IMR-90 (cell line): ENCODE results near the gene NIPBL. TPM values are rescaled to one million over a fixed set of nuclear protein-coding genes. Genes with fewer than 3 reads are reported as not detected.

Source experiments
- ATAC-seq: fragments of 200-7000 bp; cut with Tn5 transposase; 2 replicates; pipeline ENCODE4 v1.9.1; 2020; ENCODE audit warnings: low read depth, mild to moderate bottlenecking, moderate library complexity
- BruUV-seq: library from RNA; stranded (reverse); fragments of 400-500 nt; replicated peaks from 2 replicates; lab custom pipeline; 2021; lab: Mats Ljungman, UMichigan
- CTCF ChIA-PET: fragments of 300-600 bp; formaldehyde crosslinking; extraction: SDS; loops from one replicate; lab custom pipeline; 2021; ENCODE audit warnings: antibody characterized with exemption; lab: Yijun Ruan, JAX
- POLR2A ChIA-PET: fragments of 300-600 bp; sonication (Branson Sonifier 250); formaldehyde crosslinking; loops from one replicate; lab custom pipeline; 2022; ENCODE audit warnings: antibody characterized with exemption; ENCODE audit not compliant: unreplicated experiment; lab: Charles Lee
- DNase-seq: peaks from one replicate; pipeline ENCODE4 v3.0.0; 2013
- H2AFZ ChIP-seq: replicated peaks from 2 replicates; pipeline ENCODE3; 2013; ENCODE audit warnings: low read length, mild to moderate bottlenecking; ENCODE audit not compliant: poor library complexity
- H2AK5ac ChIP-seq: 2 replicates; pipeline ENCODE4 v1.6.1; 2013; ENCODE audit warnings: low read depth, low read length, inconsistent platforms
- H2AK9ac ChIP-seq: replicated peaks from 2 replicates; pipeline ENCODE3; 2013; ENCODE audit warnings: mild to moderate bottlenecking, low read depth, low read length, moderate library complexity; ENCODE audit not compliant: poor library complexity
- H2BK120ac ChIP-seq: 2 replicates; pipeline ENCODE4 v1.6.1; 2013; ENCODE audit warnings: low read depth, low read length, inconsistent platforms
- H2BK15ac ChIP-seq: 3 replicates; pipeline ENCODE4 v1.6.1; 2013; ENCODE audit warnings: low read depth, low read length, inconsistent platforms
- H2BK20ac ChIP-seq: 2 replicates; pipeline ENCODE4 v1.6.1; 2013; ENCODE audit warnings: low read depth, mild to moderate bottlenecking, inconsistent platforms, low read length, moderate library complexity
- H2BK5ac ChIP-seq: 2 replicates; pipeline ENCODE4 v1.6.1; 2013; ENCODE audit warnings: mild to moderate bottlenecking, low read depth, low read length, inconsistent platforms; ENCODE audit not compliant: poor library complexity, severe bottlenecking
- H3K14ac ChIP-seq: replicated peaks from 2 replicates; pipeline ENCODE4 v1.6.1; 2013; ENCODE audit warnings: low read depth, low read length, inconsistent platforms
- H3K18ac ChIP-seq: 2 replicates; pipeline ENCODE4 v1.6.1; 2013; ENCODE audit warnings: low read depth, low read length, control low read depth
- H3K23ac ChIP-seq: 2 replicates; pipeline ENCODE4 v1.6.1; 2013; ENCODE audit warnings: low read depth, low read length, inconsistent platforms
- H3K27ac ChIP-seq: 2 replicates; pipeline ENCODE4 v1.5.1; 2013; ENCODE audit warnings: mild to moderate bottlenecking, control low read depth, low read length; ENCODE audit not compliant: insufficient read depth
- H3K27me3 ChIP-seq: 2 replicates; pipeline ENCODE4 v1.6.1; 2013; ENCODE audit warnings: low read length; ENCODE audit not compliant: control insufficient read depth, insufficient read depth
- H3K36me3 ChIP-seq: 2 replicates; pipeline ENCODE4 v1.6.1; 2013; ENCODE audit warnings: low read length, mixed read lengths; ENCODE audit not compliant: control insufficient read depth, insufficient read depth
- H3K4ac ChIP-seq: 2 replicates; pipeline ENCODE4 v1.6.1; 2013; ENCODE audit warnings: low read depth, low read length, inconsistent platforms
- H3K4me1 ChIP-seq: 2 replicates; pipeline ENCODE4 v1.6.1; 2013; ENCODE audit warnings: low read length, mixed read lengths; ENCODE audit not compliant: control insufficient read depth, insufficient read depth
- H3K4me2 ChIP-seq: 2 replicates; pipeline ENCODE4 v1.6.1; 2013; ENCODE audit warnings: low read depth, mild to moderate bottlenecking, control low read depth, low read length, moderate library complexity
- H3K4me3 ChIP-seq: 2 replicates; pipeline ENCODE4 v1.5.1; 2013; ENCODE audit warnings: low read depth, mild to moderate bottlenecking, control low read depth, low read length, moderate library complexity; ENCODE audit not compliant: insufficient read depth
- H3K56ac ChIP-seq: 2 replicates; pipeline ENCODE4 v1.6.1; 2013; ENCODE audit warnings: low read length, inconsistent platforms; ENCODE audit not compliant: insufficient read depth; ENCODE audit errors: extremely low read depth
- H3K79me1 ChIP-seq, 2 experiments: 2 replicates each; pipeline ENCODE4 v1.6.1; 2013; ENCODE audit warnings: low read length in 2 of 2, inconsistent platforms in 1 of 2, low read depth in 1 of 2
- H3K9ac ChIP-seq: 2 replicates; pipeline ENCODE4 v1.6.1; 2013; ENCODE audit warnings: low read depth, low read length, control low read depth
- H3K9me1 ChIP-seq: 2 replicates; pipeline ENCODE4 v1.6.1; 2013; ENCODE audit warnings: low read length, inconsistent platforms; ENCODE audit not compliant: insufficient read depth
- H3K9me3 ChIP-seq: 2 replicates; pipeline ENCODE4 v1.6.1; 2013; ENCODE audit warnings: low read length; ENCODE audit not compliant: control insufficient read depth, insufficient read depth
- H4K20me1 ChIP-seq: 2 replicates; pipeline ENCODE4 v1.6.1; 2013; ENCODE audit warnings: low read length, inconsistent platforms; ENCODE audit not compliant: insufficient read depth
- H4K5ac ChIP-seq: 2 replicates; pipeline ENCODE4 v1.6.1; 2013; ENCODE audit warnings: mild to moderate bottlenecking, low read depth, low read length, control low read depth
- H4K8ac ChIP-seq, 2 experiments: 2 replicates each; pipeline ENCODE4 v1.6.1; 2013; ENCODE audit warnings: low read depth in 2 of 2, low read length in 2 of 2, control low read depth in 1 of 2, inconsistent platforms in 1 of 2
- H4K91ac ChIP-seq: 2 replicates; pipeline ENCODE4 v1.6.1; 2013; ENCODE audit warnings: low read depth, low read length, inconsistent platforms; ENCODE audit not compliant: insufficient read depth
- BHLHE40 ChIP-seq: fragments of 150-350 bp; IDR thresholded peaks from 2 replicates; pipeline ENCODE4 v1.6.1; 2016; ENCODE audit warnings: mild to moderate bottlenecking, low read depth, low read length
- CEBPB ChIP-seq: IDR thresholded peaks from 2 replicates; pipeline ENCODE4 v1.6.1; 2012; ENCODE audit warnings: low read depth, low read length, improper control_type of control experiment
- CTCF ChIP-seq: conservative IDR thresholded peaks from 2 replicates; pipeline ENCODE4 v1.5.1; 2012; ENCODE audit warnings: mild to moderate bottlenecking, low read depth, low read length, improper control_type of control experiment
- ELK1 ChIP-seq: fragments of 150-350 bp; IDR thresholded peaks from 2 replicates; pipeline ENCODE4 v1.6.1; 2016; ENCODE audit warnings: low read depth, mild to moderate bottlenecking, low read length, moderate library complexity, borderline replicate concordance
- FOS ChIP-seq: fragments of 150-350 bp; IDR thresholded peaks from 2 replicates; pipeline ENCODE4 v1.6.1; 2016; ENCODE audit warnings: low read depth, low read length
- MAFK ChIP-seq: IDR thresholded peaks from 2 replicates; pipeline ENCODE4 v1.6.1; 2012; ENCODE audit warnings: low read depth, low read length, improper control_type of control experiment
- MAZ ChIP-seq: IDR thresholded peaks from 2 replicates; pipeline ENCODE4 v1.6.1; 2012; ENCODE audit warnings: low read depth, mild to moderate bottlenecking, low read length, improper control_type of control experiment, moderate library complexity, borderline replicate concordance
- MXI1 ChIP-seq: IDR thresholded peaks from 2 replicates; pipeline ENCODE4 v1.6.1; 2012; ENCODE audit warnings: low read depth, mild to moderate bottlenecking, low read length, moderate library complexity, borderline replicate concordance
- POLR2A ChIP-seq: IDR thresholded peaks from 2 replicates; pipeline ENCODE4 v1.6.1; 2012; ENCODE audit warnings: mild to moderate bottlenecking, low read depth, low read length
- RAD21 ChIP-seq: IDR thresholded peaks from 2 replicates; pipeline ENCODE4 v1.6.1; 2012; ENCODE audit warnings: low read length, improper control_type of control experiment
- RCOR1 ChIP-seq: IDR thresholded peaks from 2 replicates; pipeline ENCODE4 v1.6.1; 2012; ENCODE audit warnings: mild to moderate bottlenecking, low read length, improper control_type of control experiment; ENCODE audit not compliant: insufficient replicate concordance
- USF2 ChIP-seq: fragments of 150-350 bp; IDR thresholded peaks from 2 replicates; pipeline ENCODE4 v1.6.1; 2017; ENCODE audit warnings: mild to moderate bottlenecking, antibody characterized with exemption, low read length, low read depth
- WGBS, 2 experiments: methylation state at CpG; one replicate each; pipeline versions ENCODE4 v1.1.5 to v1.1.7; 2013; ENCODE audit warnings: missing lambda C conversion rate in 2 of 2; ENCODE audit not compliant: insufficient read length in 1 of 2; ENCODE audit errors: extremely low coverage in 2 of 2; 5-methylcytosine and 5-hydroxymethylcytosine counted together
- dilution Hi-C: fragments of 300-500 bp; cut with HindIII; formaldehyde crosslinking; loops from one replicate; pipeline ENCODE4 v1.14.3; 2018; ENCODE audit warnings: low sequenced_read_pairs; ENCODE audit not compliant: unreplicated experiment
- in situ Hi-C: fragments of 300-500 bp; cut with MboI; formaldehyde crosslinking; loops from 3 replicates; pipeline ENCODE4 v1.14.3; 2019; ENCODE audit warnings: low sequenced_read_pairs, inconsistent platforms, mixed read lengths
- intact Hi-C: fragments of 100-400 bp; cut with micrococcal nuclease; formaldehyde crosslinking; loops from 2 replicates; pipeline ENCODE4 v1.10.0; 2022
- polyA plus RNA-seq, 3 experiments: library from polyadenylated mRNA; depleted of rRNA; stranded (reverse); fragments of >200 nt; gene quantifications; 2 replicates each; pipeline ENCODE4 v1.2.3, GENCODE V29; 2012; ENCODE audit warnings: low replicate concordance in 1 of 3
- total RNA-seq: library from RNA; depleted of rRNA; stranded (reverse); fragments of >200 nt; gene quantifications from 2 replicates; pipeline ENCODE4 v1.2.3, GENCODE V29; 2012

NIPBL gene
- total and polyA plus RNA-seq, 2 of the 4 experiments (the other 2 are of a cell fraction): 8.4 to 46.4 TPM

- Histone ChIP-seq H3K36me3 (no peaks in the 10 kb centered on the region), H2AK5ac (no peak overlapping the region), H2BK5ac (no peak overlapping the region), H4K5ac (no peak overlapping the region), H3K9ac (no peak overlapping the region), H3K79me1 (peaks cover 36 to 60% of the 10 kb centered on the region in 2 experiments), H3K14ac (no peak overlapping the region), H2AK9ac (no peak overlapping the region), H3K9me1 (peaks cover 6% of the 10 kb centered on the region; the same call in 1 of the 2 replicates), H2BK120ac (no peak overlapping the region), H3K9me3 (no peaks in the 10 kb centered on the region), H3K23ac (no peak overlapping the region), H2BK20ac (no peak overlapping the region), H4K91ac (no peak overlapping the region), H3K4me3 (no peak overlapping the region), H3K4me1 (no peaks in the 10 kb centered on the region), H2AFZ (no peak overlapping the region), H3K4ac (no peak overlapping the region), H3K4me2 (no peak overlapping the region), H3K18ac (no peak overlapping the region), H4K20me1 (peaks cover 67% of the 10 kb centered on the region), H3K27ac (no peak overlapping the region), H3K56ac (no peak overlapping the region), H3K27me3 (no peaks in the 10 kb centered on the region), H4K8ac (no peak overlapping the region), H2BK15ac (no peak overlapping the region)
- POLR2A ChIA-PET: no interaction called here
- no CpG with 5 or more reads among the region's 1 CpG for WGBS, 2 experiments
- no TSS peak for BruUV-seq
- DNase-seq: no peak
- in situ Hi-C loops (no loop called here), dilution Hi-C loops (no loop called here), intact Hi-C loops (no loop called here)
- CTCF ChIA-PET: no interaction called here
- no peak for ATAC-seq
- TF ChIP-seq BHLHE40 (no peak), RAD21 (no peak), FOS (no peak), ELK1 (no peak), USF2 (no peak), CTCF (no peak), MAZ (no peak), CEBPB (no peak), MXI1 (no peak), MAFK (no peak), POLR2A (no peak), RCOR1 (no peak)
Measured at GRCh38 chr5:36935805-36936204, 59.2 kb downstream of the NIPBL start.
